Muscle of leg (tissue), 11 donors: Measurements from ENCODE around the gene ANK3. TPM values are rescaled to one million over a fixed set of nuclear protein-coding genes. Genes with fewer than 3 reads are reported as not detected.

Experiments
- DNase-seq: peaks from one replicate; pipeline ENCODE4 v3.0.0; 2013
- H3K27ac ChIP-seq: one replicate; pipeline ENCODE4 v1.5.1; 2013; ENCODE audit warnings: mild to moderate bottlenecking, low read length, control low read depth
- H3K27me3 ChIP-seq: one replicate; pipeline ENCODE4 v1.6.1; 2013; ENCODE audit warnings: low read length; ENCODE audit not compliant: control insufficient read depth, insufficient read depth
- H3K36me3 ChIP-seq: one replicate; pipeline ENCODE4 v1.6.1; 2013; ENCODE audit warnings: low read length; ENCODE audit not compliant: control insufficient read depth, insufficient read depth
- H3K4me1 ChIP-seq: one replicate; pipeline ENCODE4 v1.6.1; 2013; ENCODE audit warnings: low read length; ENCODE audit not compliant: control insufficient read depth, insufficient read depth
- H3K4me3 ChIP-seq: one replicate; pipeline ENCODE4 v1.5.1; 2013; ENCODE audit warnings: low read length, control low read depth
- H3K9me3 ChIP-seq: replicated peaks from 2 replicates; pipeline ENCODE4 v1.6.1; 2013; ENCODE audit warnings: low read depth, low read length; ENCODE audit not compliant: control insufficient read depth
- WGBS: methylation state at CpG from one replicate; pipeline ENCODE4 v1.1.5; 2013; ENCODE audit warnings: missing lambda C conversion rate; ENCODE audit not compliant: insufficient coverage; 5-methylcytosine and 5-hydroxymethylcytosine counted together
- polyA plus RNA-seq, 8 donors: library from polyadenylated mRNA; unstranded; fragments of 120-200 nt; gene quantifications; one replicate each; pipeline versions ENCODE4 v1.2.1 to v1.2.3, GENCODE V29; 2013; ENCODE audit warnings: inconsistent platforms in 1 of 8, low replicate concordance in 1 of 8; ENCODE audit not compliant: insufficient read length in 8 of 8, insufficient read depth in 1 of 8
- total RNA-seq: library from RNA; stranded (reverse); fragments of 120-200 nt; gene quantifications from one replicate; pipeline ENCODE4 v1.2.4, GENCODE V29; 2013

The ANK3 gene
- total and polyA plus RNA-seq, 9 donors = 64.0 to 158 (median 90.8) TPM

DNA sequence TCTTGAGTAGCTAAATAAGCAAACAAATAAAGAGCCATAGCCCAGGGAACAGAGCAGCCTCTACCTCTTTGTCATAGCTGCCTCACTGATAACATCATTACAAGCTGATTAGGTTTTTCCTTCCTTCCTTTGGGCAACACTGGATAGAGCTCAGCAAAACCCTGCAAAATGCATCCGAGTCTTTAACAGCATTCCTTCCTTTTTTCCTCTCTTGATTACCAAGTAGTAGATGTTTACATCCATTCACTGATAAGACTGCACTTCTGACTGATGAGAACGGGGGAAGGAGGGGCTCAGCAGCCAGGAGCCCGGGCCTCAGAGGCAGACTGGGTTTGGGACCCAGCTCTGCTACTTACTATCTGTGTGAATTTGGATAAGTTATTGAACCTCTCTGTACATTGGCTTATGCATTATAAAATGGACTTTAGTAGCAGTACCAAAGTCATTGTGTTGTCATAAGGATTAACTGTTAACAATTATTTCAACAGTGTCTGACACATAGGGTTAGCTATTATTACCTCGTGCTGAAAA is 214.2 kb downstream of the ANK3 start:
- Histone ChIP-seq H3K4me3 (no peak overlapping the region), H3K36me3 (no peaks in the 10 kb centered on the region), H3K9me3 (no peaks in the 10 kb centered on the region), H3K27ac (no peak overlapping the region), H3K27me3 (no peaks in the 10 kb centered on the region), H3K4me1 (no peaks in the 10 kb centered on the region)
- 17% methylated on average over 2 of the region's 4 CpGs for WGBS
- DNase-seq = no peak

DNA sequence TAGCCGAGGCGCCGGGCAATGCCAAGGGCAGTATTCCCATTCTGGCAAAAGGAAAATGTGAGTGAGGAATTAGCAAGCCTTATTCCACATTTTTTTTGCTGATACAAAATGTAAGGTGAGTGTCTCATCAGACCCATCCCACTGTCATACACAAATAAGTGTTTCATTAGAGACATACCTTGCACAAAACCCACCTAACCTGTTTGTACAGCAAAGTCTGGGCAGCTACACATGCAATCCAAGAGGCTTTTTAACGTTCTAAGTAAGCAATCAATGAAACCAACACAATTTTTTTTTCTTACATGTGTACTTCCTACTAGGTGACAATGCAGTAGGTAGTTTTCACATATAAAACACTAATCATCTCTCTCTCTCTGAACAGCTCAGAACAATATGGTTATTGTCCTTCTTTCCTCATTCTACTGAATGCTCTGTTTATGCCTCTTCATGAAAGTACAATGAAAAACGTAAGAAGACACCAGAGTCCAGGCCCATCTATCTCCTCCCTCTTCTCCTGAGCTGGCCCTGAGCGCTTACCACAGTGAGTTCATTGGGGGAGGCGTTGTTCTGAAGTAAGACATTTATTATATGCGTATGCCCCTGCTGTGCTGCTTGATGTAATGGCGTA is 217.2 kb downstream of the ANK3 start:
- Histone ChIP-seq H3K27ac (no peak overlapping the region), H3K4me3 (no peak overlapping the region), H3K4me1 (no peaks in the 10 kb centered on the region), H3K27me3 (no peaks in the 10 kb centered on the region), H3K9me3 (no peaks in the 10 kb centered on the region), H3K36me3 (no peaks in the 10 kb centered on the region)
- 100% methylated on average over 1 of the region's 9 CpGs for WGBS
- no peak for DNase-seq

DNA sequence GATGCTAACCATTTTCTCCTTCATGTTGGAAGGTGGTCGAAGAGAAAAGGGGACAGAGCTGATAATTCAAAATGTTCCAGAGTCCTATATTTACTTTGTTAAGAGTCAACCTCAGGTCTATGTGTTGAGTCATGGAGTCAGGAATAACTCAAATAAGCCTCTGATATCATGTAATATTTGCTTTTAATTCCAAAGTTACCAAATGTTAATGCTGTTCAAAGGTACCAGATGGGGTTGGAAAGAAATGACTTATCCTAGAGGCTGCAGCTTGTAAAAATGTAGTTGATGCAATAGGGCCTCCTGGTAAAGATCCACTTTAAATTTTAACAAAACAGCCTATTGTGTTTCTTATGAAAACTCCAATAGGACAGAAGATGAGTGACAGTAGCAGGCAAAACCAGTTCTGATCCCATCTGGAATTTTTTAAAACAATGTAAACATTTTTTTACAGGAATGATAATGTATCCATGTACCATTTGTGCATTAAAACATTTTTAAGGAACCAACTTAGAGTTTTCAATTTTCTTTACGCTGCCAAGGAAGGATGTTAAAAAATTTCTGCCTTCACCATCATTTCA is 218.2 kb downstream of the ANK3 start:
- Histone ChIP-seq H3K4me3 (no peak overlapping the region), H3K27ac (no peak overlapping the region), H3K27me3 (no peaks in the 10 kb centered on the region), H3K36me3 (no peaks in the 10 kb centered on the region), H3K9me3 (no peaks in the 10 kb centered on the region), H3K4me1 (no peaks in the 10 kb centered on the region)
- WGBS = no CpG with 5 or more reads among the region's 2 CpGs
- no peak for DNase-seq

DNA sequence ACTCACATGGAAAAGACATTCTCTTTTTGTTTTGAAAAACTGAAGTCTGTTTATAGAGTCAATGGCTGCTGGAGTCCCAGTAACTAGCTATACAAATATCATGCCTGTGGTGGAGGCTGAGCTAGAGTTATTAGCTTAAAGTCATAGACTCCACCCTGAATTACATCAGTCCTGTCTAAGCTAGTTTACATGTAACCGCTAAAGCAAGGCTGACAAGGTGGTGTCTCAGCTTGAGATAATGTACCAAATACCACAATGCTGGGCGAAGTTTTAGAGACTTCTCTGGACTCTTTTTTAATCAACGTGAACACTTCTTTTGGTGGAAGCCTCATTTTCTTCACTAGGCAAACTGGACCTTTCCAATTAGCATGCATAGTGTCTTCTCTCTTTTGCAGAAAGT is 219.4 kb downstream of the ANK3 start:
- DNase-seq = no peak
- H3K36me3 ChIP-seq = no peaks in the 10 kb centered on the region
- H3K9me3 ChIP-seq = no peaks in the 10 kb centered on the region
- H3K4me1 ChIP-seq = no peaks in the 10 kb centered on the region
- H3K27me3 ChIP-seq = no peaks in the 10 kb centered on the region
- no peak overlapping the region for H3K27ac ChIP-seq
- no peak overlapping the region for H3K4me3 ChIP-seq
- 100% methylated on average over 1 of the region's 3 CpGs for WGBS

DNA sequence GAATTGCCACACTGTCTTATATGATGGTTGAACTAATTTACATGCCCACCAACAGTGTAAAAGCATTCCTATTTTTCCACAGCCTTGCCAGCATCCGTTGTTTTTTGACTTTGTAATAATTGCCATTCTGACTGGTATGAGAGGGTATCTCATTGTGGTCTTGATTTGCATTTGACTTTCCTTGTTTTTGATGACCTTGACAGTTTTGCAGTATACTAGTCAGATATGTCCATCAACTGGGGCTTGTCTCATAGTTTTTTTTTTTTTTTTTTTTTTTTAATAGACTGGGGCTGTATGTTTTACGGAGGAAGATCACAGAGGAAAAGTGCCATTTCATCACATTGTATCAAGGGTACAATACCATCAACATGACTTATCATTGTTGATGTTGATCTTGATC is 220.6 kb downstream of the ANK3 start:
- WGBS = no CpG with 5 or more reads among the region's 2 CpGs
- no peaks in the 10 kb centered on the region for H3K36me3 ChIP-seq

DNA sequence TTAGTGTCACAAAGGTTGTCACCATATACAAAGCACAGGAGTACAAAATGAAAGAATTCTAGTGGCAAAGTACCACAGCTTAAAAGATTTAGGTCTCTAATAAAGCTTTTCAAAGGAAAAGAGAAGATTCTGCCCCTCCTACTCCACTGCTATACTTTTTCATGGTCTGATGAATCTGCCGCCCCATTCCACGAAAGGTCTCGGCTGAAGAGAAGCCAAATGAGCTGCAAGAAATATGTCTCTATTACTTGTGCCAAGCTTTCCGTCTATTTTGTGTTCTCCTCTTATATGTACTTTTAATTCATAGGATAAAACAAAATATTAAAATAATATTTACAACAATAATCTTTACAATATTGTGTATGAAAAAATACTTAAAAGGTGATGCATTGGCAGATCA is 222.6 kb downstream of the ANK3 start:
- DNase-seq = peak; percentile 32
- no peak overlapping the region for H3K4me3 ChIP-seq
- peaks cover 5% of the 10 kb centered on the region for H3K4me1 ChIP-seq
- no peak overlapping the region for H3K27ac ChIP-seq
- no peaks in the 10 kb centered on the region for H3K36me3 ChIP-seq
- H3K27me3 ChIP-seq = no peaks in the 10 kb centered on the region
- no peaks in the 10 kb centered on the region for H3K9me3 ChIP-seq
- whole genome bisulfite sequencing = no CpG with 5 or more reads among the region's 4 CpGs

More for the DNA sequence above, 220.6 kb downstream of the ANK3 start:
- Histone ChIP-seq H3K27me3 (no peaks in the 10 kb centered on the region), H3K4me3 (no peak overlapping the region), H3K4me1 (no peaks in the 10 kb centered on the region), H3K27ac (no peak overlapping the region), H3K9me3 (no peaks in the 10 kb centered on the region)
- no peak for DNase-seq

DNA sequence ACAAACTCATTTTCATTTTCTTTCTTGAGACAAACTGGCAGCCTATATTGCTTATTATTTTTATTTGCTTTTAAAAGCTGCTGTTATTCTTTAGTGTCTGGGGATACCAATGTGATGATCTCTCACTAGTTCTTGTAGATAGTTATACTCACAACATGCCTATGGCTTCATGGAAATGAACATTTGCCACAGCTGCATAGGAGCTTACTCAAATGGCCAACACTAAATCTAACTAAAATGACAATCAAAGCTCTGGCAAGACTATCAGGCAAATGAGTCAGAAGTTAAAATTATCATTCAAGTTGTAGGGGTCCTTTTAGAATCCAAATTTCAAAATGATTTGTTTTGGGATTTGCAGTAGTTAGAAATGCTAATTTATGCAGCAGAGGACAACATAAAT is 225.9 kb downstream of the ANK3 start:
- DNase-seq = peak; percentile 46
- Histone ChIP-seq H3K36me3 (no peaks in the 10 kb centered on the region), H3K27ac (peak overlapping the region; percentile 53), H3K4me3 (no peak overlapping the region), H3K27me3 (no peaks in the 10 kb centered on the region), H3K9me3 (peaks cover 3% of the 10 kb centered on the region), H3K4me1 (peaks cover 5% of the 10 kb centered on the region)

DNA sequence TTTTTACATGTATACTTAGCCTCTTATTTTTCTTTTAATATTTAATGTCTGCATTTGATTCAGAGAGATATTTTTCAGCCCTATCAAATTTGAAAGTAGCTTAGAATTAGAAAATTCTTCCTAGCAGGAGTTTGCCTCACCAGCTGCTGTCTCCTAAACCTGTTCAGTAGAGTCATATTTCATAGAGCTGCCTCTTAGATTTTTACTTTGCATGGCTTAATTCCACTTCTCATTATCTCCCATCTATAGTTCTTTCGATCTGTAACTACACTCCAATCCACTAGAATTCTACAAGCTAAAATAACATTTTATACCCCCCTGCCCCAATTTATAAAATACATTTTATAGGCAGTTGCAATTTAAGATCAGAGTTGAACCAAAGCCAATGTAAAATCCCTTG is 227.0 kb downstream of the ANK3 start:
- no peaks in the 10 kb centered on the region for H3K36me3 ChIP-seq
- no peaks in the 10 kb centered on the region for H3K27me3 ChIP-seq
- peaks cover 3% of the 10 kb centered on the region for H3K9me3 ChIP-seq
- peaks cover 5% of the 10 kb centered on the region for H3K4me1 ChIP-seq
- no CpG with 5 or more reads among the region's 1 CpG for WGBS
- no peak overlapping the region for H3K4me3 ChIP-seq
- H3K27ac ChIP-seq = peak overlapping the region; percentile 36
- no peak for DNase-seq

DNA sequence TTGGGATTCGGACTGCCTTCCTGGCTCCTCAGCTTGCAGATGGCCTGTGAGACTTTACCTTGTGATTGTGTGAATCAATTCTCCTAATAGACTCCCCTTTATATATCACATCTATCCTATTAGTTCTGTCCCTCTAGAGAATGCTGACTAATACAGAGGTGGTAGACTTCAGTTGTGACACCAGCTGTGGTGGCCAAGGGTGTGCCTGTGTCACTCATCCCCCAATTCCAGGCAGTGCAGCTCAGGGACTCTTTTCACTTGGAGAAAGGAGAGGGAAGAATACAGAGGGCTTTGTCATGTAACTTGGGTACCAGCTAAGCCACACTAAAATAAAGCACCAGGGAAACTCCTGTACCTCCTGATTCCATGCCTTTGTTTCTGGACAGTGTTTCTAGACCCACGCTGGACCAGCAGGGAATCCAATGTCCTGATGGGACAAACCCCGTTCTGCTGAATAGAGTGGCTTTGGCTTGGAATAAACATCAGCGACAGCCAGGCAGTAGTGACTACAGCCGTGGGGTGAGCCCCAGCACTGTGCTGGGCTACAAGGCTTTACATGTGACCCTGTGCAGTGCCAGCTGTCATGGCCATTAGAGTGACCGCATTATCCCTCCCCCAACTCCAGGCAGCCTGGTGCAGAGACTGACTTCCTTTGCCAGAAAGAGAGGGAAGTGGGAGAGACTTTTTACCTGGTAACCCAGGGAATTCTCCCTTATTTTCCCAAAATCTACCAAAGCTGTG is 233.6 kb downstream of the ANK3 start:
- 100% methylated on average over 2 of the region's 6 CpGs for WGBS
- no peak overlapping the region for H3K27ac ChIP-seq
- no peak for DNase-seq

DNA sequence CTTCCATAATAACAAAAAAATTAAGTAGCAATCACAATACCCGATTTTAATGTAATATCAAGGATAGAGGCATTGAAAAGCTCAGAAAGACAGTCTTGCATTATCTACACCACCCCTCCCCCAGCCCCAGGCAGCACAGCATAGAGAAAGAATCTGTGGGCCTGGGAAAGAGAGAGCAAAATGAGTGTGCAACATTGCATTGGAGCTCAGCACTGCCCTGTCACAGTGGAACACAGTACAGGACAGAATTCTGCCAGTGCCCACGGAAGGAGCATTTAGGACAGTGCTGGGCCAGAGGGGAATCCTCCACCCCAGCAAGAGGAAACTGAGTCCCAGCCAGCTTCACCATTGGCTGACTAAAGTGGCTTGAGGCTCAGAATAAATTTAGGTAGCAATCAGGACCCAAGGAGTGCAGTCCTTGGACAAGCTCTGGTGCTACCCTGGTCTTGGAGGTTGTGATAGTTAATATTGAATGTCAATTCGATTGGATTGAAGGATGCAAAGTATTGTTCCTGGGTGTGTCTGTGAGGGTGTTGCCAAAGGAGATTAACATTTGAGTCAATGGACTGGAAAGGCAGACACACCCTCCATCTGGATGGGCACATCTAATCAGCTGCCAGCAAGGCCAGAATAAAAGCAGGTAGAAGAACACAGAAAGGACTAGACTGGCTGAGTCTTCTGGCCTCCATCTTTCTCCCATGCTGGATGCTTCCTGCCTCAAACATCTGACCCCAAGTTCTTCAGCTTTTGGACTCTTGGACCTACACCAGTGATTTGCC is 234.4 kb downstream of the ANK3 start:
- DNase-seq = no peak
- Histone ChIP-seq H3K27me3 (no peaks in the 10 kb centered on the region), H3K4me3 (no peak overlapping the region), H3K36me3 (no peaks in the 10 kb centered on the region), H3K27ac (no peak overlapping the region), H3K9me3 (no peaks in the 10 kb centered on the region), H3K4me1 (no peaks in the 10 kb centered on the region)
- 78% methylated on average over 2 of the region's 3 CpGs for WGBS

More for the DNA sequence above, 233.6 kb downstream of the ANK3 start:
- Histone ChIP-seq H3K9me3 (peaks cover 3% of the 10 kb centered on the region), H3K4me1 (no peaks in the 10 kb centered on the region), H3K27me3 (no peaks in the 10 kb centered on the region), H3K4me3 (no peak overlapping the region), H3K36me3 (no peaks in the 10 kb centered on the region)
